Measurements from ENCODE around the gene BMAL1. TPM values are rescaled to one million over a fixed set of nuclear protein-coding genes. Genes with fewer than 3 reads are reported as not detected.

Gene BMAL1
- total RNA-seq, 1 donor from 2014 or later: 7.3 TPM

GRCh38 chr11:13287681-13288080 is 10.1 kb downstream of the BMAL1 start:
- no peak for TF ChIP-seq CTCF (conservative IDR thresholded peaks at IDR 0.05)
- Mint-ChIP-seq H3K27ac (no peak overlapping the region), H3K4me3 (no peak overlapping the region), H3K4me1 (ENCODE audit: unreplicated experiment) (no peaks in the 10 kb centered on the region), H3K36me3 (no peaks in the 10 kb centered on the region), H3K9me3 (no peaks in the 10 kb centered on the region), H3K27me3 (peaks cover 32% of the 10 kb centered on the region)
- no peak for DNase-seq (ENCODE audit: extremely low spot score, unreplicated experiment)

- Mint-ChIP-seq H3K27me3 (peaks cover 24% of the 10 kb centered on the region), H3K27ac (no peak overlapping the region), H3K4me1 (ENCODE audit: unreplicated experiment) (no peaks in the 10 kb centered on the region), H3K9me3 (no peaks in the 10 kb centered on the region), H3K36me3 (no peaks in the 10 kb centered on the region), H3K4me3 (no peak overlapping the region)
- DNase-seq (ENCODE audit: extremely low spot score, unreplicated experiment): no peak
- TF ChIP-seq CTCF (conservative IDR thresholded peaks at IDR 0.05): no peak
Observed at GRCh38 chr11:13288375-13289029, 10.9 kb downstream of the BMAL1 start.

GRCh38 chr11:13289081-13289480 is 11.5 kb downstream of the BMAL1 start:
- Mint-ChIP-seq H3K36me3 (no peaks in the 10 kb centered on the region), H3K4me1 (ENCODE audit: unreplicated experiment) (no peaks in the 10 kb centered on the region), H3K27me3 (peaks cover 21% of the 10 kb centered on the region), H3K9me3 (no peaks in the 10 kb centered on the region), H3K4me3 (no peak overlapping the region), H3K27ac (no peak overlapping the region)
- peak; percentile 13 for TF ChIP-seq CTCF (conservative IDR thresholded peaks at IDR 0.05)
- no peak for DNase-seq (ENCODE audit: extremely low spot score, unreplicated experiment)

- Mint-ChIP-seq H3K4me1 (ENCODE audit: unreplicated experiment) (no peaks in the 10 kb centered on the region), H3K27me3 (peaks cover 23% of the 10 kb centered on the region), H3K36me3 (no peaks in the 10 kb centered on the region), H3K9me3 (no peaks in the 10 kb centered on the region), H3K4me3 (no peak overlapping the region), H3K27ac (no peak overlapping the region)
- TF ChIP-seq CTCF (conservative IDR thresholded peaks at IDR 0.05): no peak
- no peak for DNase-seq (ENCODE audit: extremely low spot score, unreplicated experiment)
Observed at GRCh38 chr11:13290221-13290980, 12.8 kb downstream of the BMAL1 start.

- DNase-seq (ENCODE audit: extremely low spot score, unreplicated experiment): no peak
- H3K36me3 Mint-ChIP-seq: no peaks in the 10 kb centered on the region
- no peaks in the 10 kb centered on the region for H3K4me1 Mint-ChIP-seq (ENCODE audit: unreplicated experiment)
- no peak overlapping the region for H3K27ac Mint-ChIP-seq
- peaks cover 23% of the 10 kb centered on the region for H3K27me3 Mint-ChIP-seq
- no peaks in the 10 kb centered on the region for H3K9me3 Mint-ChIP-seq
- H3K4me3 Mint-ChIP-seq: no peak overlapping the region
- no peak for TF ChIP-seq CTCF (conservative IDR thresholded peaks at IDR 0.05)
Observed at GRCh38 chr11:13291361-13291760, 13.8 kb downstream of the BMAL1 start.

Measured in type B pancreatic cell (in vitro differentiated cells).